K562 (cell line): Measurements from ENCODE around the gene LMLN. TPM values are rescaled to one million over a fixed set of nuclear protein-coding genes. Genes with fewer than 3 reads are reported as not detected.

Experiments used
- ASH1L ChIP-seq: fragments of 450-650 bp; IDR thresholded peaks from 2 replicates; pipeline ENCODE4 v1.6.1; 2018; ENCODE audit warnings: borderline replicate concordance, mild to moderate bottlenecking, low read depth; ENCODE audit not compliant: partially characterized antibody
- ATF2 ChIP-seq: sonication (generic); formaldehyde crosslinking; IDR thresholded peaks from 2 replicates; pipeline ENCODE4 v1.8.1; 2022; ENCODE audit warnings: missing genetic modification reagents
- BRCA1 ChIP-seq, 2 experiments: fragments of 450-650 bp in 1 of 2; sonication (generic) in 1 of 2; formaldehyde crosslinking in 1 of 2; IDR thresholded peaks; 2 replicates each; pipeline versions ENCODE4 v1.5.0 to v1.6.1; 2017 to 2020; ENCODE audit warnings: mild to moderate bottlenecking in 1 of 2, missing genetic modification reagents in 1 of 2
- BRF2 ChIP-seq: IDR thresholded peaks from 3 replicates; pipeline ENCODE4 v1.6.1; 2011; ENCODE audit warnings: borderline replicate concordance, mild to moderate bottlenecking; ENCODE audit not compliant: insufficient read length, insufficient read depth
- CHD2 ChIP-seq: IDR thresholded peaks from 2 replicates; pipeline ENCODE4 v1.6.1; 2011; ENCODE audit warnings: low read depth, low read length
- CREB3 ChIP-seq: fragments of 450-650 bp; conservative IDR thresholded peaks from 2 replicates; pipeline ENCODE4 v1.6.1; 2016; ENCODE audit warnings: missing genetic modification characterization, low read depth, mild to moderate bottlenecking, missing compliant biosample characterization, moderate library complexity
- EGR1 ChIP-seq: fragments of 450-650 bp; conservative IDR thresholded peaks from 2 replicates; pipeline ENCODE4 v1.6.1; 2017; ENCODE audit warnings: mild to moderate bottlenecking
- FOXJ2 ChIP-seq: fragments of 200-800 bp; sonication (Bioruptor generic); IDR thresholded peaks from 2 replicates; pipeline ENCODE4 v1.6.1; 2016; ENCODE audit warnings: missing genetic modification characterization, missing compliant biosample characterization
- ILF3 ChIP-seq: fragments of 450-650 bp; IDR thresholded peaks from 2 replicates; pipeline ENCODE4 v1.6.1; 2018; ENCODE audit warnings: antibody characterized with exemption, mild to moderate bottlenecking, moderate library complexity, borderline replicate concordance
- ILK ChIP-seq: fragments of 450-650 bp; IDR thresholded peaks from 2 replicates; pipeline ENCODE4 v1.6.1; 2016; ENCODE audit warnings: missing genetic modification characterization, low read depth, mild to moderate bottlenecking, missing compliant biosample characterization, moderate library complexity, borderline replicate concordance
- KLF13 ChIP-seq: fragments of 450-650 bp; IDR thresholded peaks from 2 replicates; pipeline ENCODE4 v1.6.1; 2016; ENCODE audit warnings: missing genetic modification characterization, low read depth, mild to moderate bottlenecking, missing compliant biosample characterization, moderate library complexity, borderline replicate concordance
- L3MBTL2 ChIP-seq: fragments of 450-650 bp; IDR thresholded peaks from 2 replicates; pipeline ENCODE4 v1.6.1; 2016; ENCODE audit warnings: mild to moderate bottlenecking, moderate library complexity
- MLLT1 ChIP-seq, 2 experiments: fragments of 450-650 bp; IDR thresholded peaks; 2 replicates each; pipeline ENCODE4 v1.6.1; 2016
- MTA2 ChIP-seq: fragments of 450-650 bp; IDR thresholded peaks from 2 replicates; pipeline ENCODE4 v1.6.1; 2016; ENCODE audit warnings: low read depth
- MTF1 ChIP-seq: fragments of 250-450 bp; sonication (Bioruptor Pico); IDR thresholded peaks from 2 replicates; pipeline ENCODE4 v1.9.0; 2021; ENCODE audit warnings: moderate library complexity, mild to moderate bottlenecking, inconsistent platforms, borderline replicate concordance
- POLR3G ChIP-seq: IDR thresholded peaks from 2 replicates; pipeline ENCODE4 v1.6.1; 2011; ENCODE audit not compliant: insufficient read length, insufficient replicate concordance; ENCODE audit errors: extremely low read depth
- POU5F1 ChIP-seq: fragments of 150-350 bp; IDR thresholded peaks from 2 replicates; pipeline ENCODE4 v1.6.1; 2014; ENCODE audit warnings: borderline replicate concordance, low read length, low read depth, mild to moderate bottlenecking; ENCODE audit not compliant: partially characterized antibody
- PTBP1 ChIP-seq: fragments of 200-400 bp; formaldehyde crosslinking; IDR thresholded peaks from 2 replicates; pipeline ENCODE4 v1.6.1; 2017; ENCODE audit warnings: low read depth, low read length
- SIX5 ChIP-seq, 2 experiments: IDR thresholded peaks; 2 replicates each; pipeline ENCODE4 v1.6.1; 2011; ENCODE audit warnings: low read length in 2 of 2, borderline replicate concordance in 1 of 2, low read depth in 1 of 2, mild to moderate bottlenecking in 1 of 2, moderate library complexity in 1 of 2; ENCODE audit not compliant: insufficient read depth in 1 of 2
- TFAM ChIP-seq: fragments of 250-450 bp; sonication (Bioruptor Pico); conservative IDR thresholded peaks from 2 replicates; pipeline ENCODE4 v1.5.0; 2021; ENCODE audit warnings: mild to moderate bottlenecking, moderate library complexity
- ZFP1 ChIP-seq: fragments of 450-650 bp; formaldehyde crosslinking; IDR thresholded peaks from 2 replicates; pipeline ENCODE4 v1.4.0; 2020; ENCODE audit warnings: mild to moderate bottlenecking, mixed read lengths
- ZNF695 ChIP-seq: fragments of 450-650 bp; formaldehyde crosslinking; IDR thresholded peaks from 2 replicates; pipeline ENCODE4 v1.4.0; 2020; ENCODE audit warnings: mild to moderate bottlenecking, moderate library complexity
- polyA plus RNA-seq, 8 experiments: library from polyadenylated mRNA; depleted of rRNA in 4 of 8; stranded (reverse) in 5 of 8; unstranded in 3 of 8; fragments of >200 nt; fragmentation: Nextera tagmentation in 2 of 8; fragmentation: Illumina TruSeq in 1 of 8; extraction: Ambion mirVana in 2 of 8; extraction: Trizol in 1 of 8; gene quantifications; 2 replicates each; pipeline versions ENCODE4 v1.2.1 to v1.2.3, GENCODE V29; 2011 to 2014; ENCODE audit warnings: inconsistent platforms in 1 of 8, missing spikeins in 1 of 8
- total RNA-seq, 7 experiments: library from RNA; depleted of rRNA in 6 of 7; stranded (reverse); fragments of >200 nt in 6 of 7; fragmentation: Illumina TruSeq in 2 of 7; extraction: Trizol in 2 of 7; gene quantifications; 2 replicates each; pipeline versions ENCODE4 v1.2.1 to v1.2.3, GENCODE V29; 2011 to 2021; ENCODE audit warnings: low replicate concordance in 1 of 7

Gene LMLN
- total and polyA plus RNA-seq, 9 of the 15 experiments (the other 6 are each of a cell fraction or from before 2014, with no cell fraction given), result 2.2 to 15.9 (median 6.9) TPM

GRCh38 chr3:197949778-197950676 is 10.0 kb upstream of the LMLN start, which contains the start of gene RPL35A (continued):
- TF ChIP-seq BRF2 (no peak), SIX5 (IDR thresholded peaks at IDR 0.05; ENCODE audit: borderline replicate concordance in 1 of 2, insufficient read depth in 1 of 2, low read depth in 1 of 2, low read length in 2 of 2) (no peak), POU5F1 (no peak), ILK (no peak), PTBP1 (no peak), CREB3 (tag) (no peak; the same call in 1 of the 2 replicates), ATF2 (no peak), TFAM (no peak), ZNF695 (no peak), MTF1 (CRISPR knock-in tag) (no peak), L3MBTL2 (peak; percentile 59), ILF3 (no peak), MTA2 (no peak), POLR3G (no peak), FOXJ2 (tag) (peak; percentile 98), ASH1L (peak; percentile 32), ZFP1 (CRISPR knock-in tag) (no peak), KLF13 (tag) (0 out of 2 replicates have a peak, but pooled peaks have one; percentile 10), MLLT1 (IDR thresholded peaks at IDR 0.05) (peak; percentile 85), BRCA1 (IDR thresholded peaks at IDR 0.05) (no peak), BRCA1 (CRISPR knock-in tag; IDR thresholded peaks at IDR 0.05) (no peak), CHD2 (no peak), EGR1 (peak; percentile 25; the same call in 1 of the 2 replicates)
